Fibroblast of skin of abdomen (primary cell): Measurements from ENCODE around the gene PDXDC1.
"Not testable (repeated sequence)": the region's sequence is repeated elsewhere in the genome, so short reads cannot be mapped to it uniquely, and the experiment has no call there.

Experiments used
- DNase-seq: peaks from one replicate; pipeline ENCODE4 v3.0.0-alpha.2; 2013

PDXDC1 gene

GRCh38 chr16:14973785-14974322 is 972 bp upstream of the PDXDC1 start:
- DNase-seq = not testable (repeated sequence)

GRCh38 chr16:14974331-14974655 is 533 bp upstream of the PDXDC1 start:
- not testable (repeated sequence) for DNase-seq

GRCh38 chr16:14975418-14976194 is 780 bp downstream of the PDXDC1 start:
- not testable (repeated sequence) for DNase-seq

- not testable (repeated sequence) for DNase-seq
These were observed 2.3 kb downstream of the PDXDC1 start for GRCh38 chr16:14976971-14977736.

- not testable (repeated sequence) for DNase-seq
These were observed 3.5 kb downstream of the PDXDC1 start for GRCh38 chr16:14978281-14978680.

GRCh38 chr16:14978908-14979307 is 4.1 kb downstream of the PDXDC1 start:
- not testable (repeated sequence) for DNase-seq

- not testable (repeated sequence) for DNase-seq
These were observed 6.4 kb downstream of the PDXDC1 start for GRCh38 chr16:14981234-14981633.

GRCh38 chr16:14982521-14982920 is 7.7 kb downstream of the PDXDC1 start:
- not testable (repeated sequence) for DNase-seq

GRCh38 chr16:14988092-14988491 is 13.3 kb downstream of the PDXDC1 start:
- DNase-seq = not testable (repeated sequence)

GRCh38 chr16:14988661-14989191 is 13.9 kb downstream of the PDXDC1 start:
- DNase-seq = not testable (repeated sequence)

GRCh38 chr16:14989291-14990281 is 14.8 kb downstream of the PDXDC1 start:
- not testable (repeated sequence) for DNase-seq

GRCh38 chr16:14993277-14994151 is 18.7 kb downstream of the PDXDC1 start:
- DNase-seq = not testable (repeated sequence)

GRCh38 chr16:14996702-14997101 is 21.9 kb downstream of the PDXDC1 start:
- DNase-seq = not testable (repeated sequence)

GRCh38 chr16:14998300-14998699 is 23.5 kb downstream of the PDXDC1 start:
- not testable (repeated sequence) for DNase-seq

- not testable (repeated sequence) for DNase-seq
These were observed 25.0 kb downstream of the PDXDC1 start for GRCh38 chr16:14999845-15000244.

- DNase-seq = not testable (repeated sequence)
These were observed 27.6 kb downstream of the PDXDC1 start for GRCh38 chr16:15002448-15002847.

GRCh38 chr16:15005357-15006132 is 30.7 kb downstream of the PDXDC1 start:
- DNase-seq = not testable (repeated sequence)

GRCh38 chr16:15008647-15009046 is 33.8 kb downstream of the PDXDC1 start:
- DNase-seq = not testable (repeated sequence)

- DNase-seq = not testable (repeated sequence)
These were observed 38.1 kb downstream of the PDXDC1 start for GRCh38 chr16:15012941-15013340.

- DNase-seq = not testable (repeated sequence)
These were observed 40.8 kb downstream of the PDXDC1 start for GRCh38 chr16:15015671-15016070.
